H9 (cell line): ENCODE data around the gene PAM. TPM values are rescaled to one million over a fixed set of nuclear protein-coding genes. Genes with fewer than 3 reads are reported as not detected.

Source experiments
- DNase-seq: peaks from one replicate; pipeline ENCODE4 v3.0.0-alpha.2; 2017
- H2AFZ ChIP-seq: one replicate; pipeline ENCODE4 v1.6.1; 2013; ENCODE audit warnings: mild to moderate bottlenecking, low read length, control low read depth, moderate library complexity
- H2AK5ac ChIP-seq: 2 replicates; pipeline ENCODE4 v1.6.1; 2013; ENCODE audit warnings: low read length, control low read depth, mixed read lengths; ENCODE audit not compliant: insufficient read length
- H2BK120ac ChIP-seq: one replicate; pipeline ENCODE4 v1.6.1; 2013; ENCODE audit warnings: low read depth, mild to moderate bottlenecking, low read length, control low read depth, inconsistent platforms; ENCODE audit not compliant: poor library complexity, severe bottlenecking
- H2BK12ac ChIP-seq: 2 replicates; pipeline ENCODE4 v1.6.1; 2013; ENCODE audit warnings: low read length, control low read depth, mixed read lengths, low read depth; ENCODE audit not compliant: insufficient read length
- H2BK15ac ChIP-seq: 2 replicates; pipeline ENCODE4 v1.6.1; 2013; ENCODE audit warnings: low read depth, low read length, control low read depth
- H2BK20ac ChIP-seq: one replicate; pipeline ENCODE4 v1.6.1; 2013; ENCODE audit warnings: low read depth, mild to moderate bottlenecking, low read length, control low read depth, inconsistent platforms; ENCODE audit not compliant: poor library complexity, severe bottlenecking
- H2BK5ac ChIP-seq: 2 replicates; pipeline ENCODE4 v1.6.1; 2013; ENCODE audit warnings: low read length, control low read depth, mixed read lengths; ENCODE audit not compliant: insufficient read length
- H3K14ac ChIP-seq: 2 replicates; pipeline ENCODE4 v1.6.1; 2013; ENCODE audit warnings: low read length, control low read depth; ENCODE audit not compliant: insufficient read depth
- H3K18ac ChIP-seq: 2 replicates; pipeline ENCODE4 v1.6.1; 2013; ENCODE audit warnings: low read depth, mild to moderate bottlenecking, mixed read lengths, low read length, control low read depth; ENCODE audit not compliant: insufficient read length
- H3K23ac ChIP-seq: 2 replicates; pipeline ENCODE4 v1.6.1; 2013; ENCODE audit warnings: low read length, control low read depth, mixed read lengths, low read depth; ENCODE audit not compliant: insufficient read length
- H3K23me2 ChIP-seq: 2 replicates; pipeline ENCODE4 v1.6.1; 2013; ENCODE audit warnings: low read depth, mild to moderate bottlenecking, mixed read lengths, low read length, control low read depth; ENCODE audit not compliant: insufficient read length, poor library complexity, severe bottlenecking
- H3K27ac ChIP-seq: 2 replicates; pipeline ENCODE4 v1.5.1; 2013; ENCODE audit warnings: low read length, control low read depth, mixed read lengths, low read depth; ENCODE audit not compliant: insufficient read length
- H3K27me3 ChIP-seq: 2 replicates; pipeline ENCODE4 v1.6.1; 2013; ENCODE audit warnings: low read length, control low read depth, inconsistent platforms; ENCODE audit not compliant: insufficient read depth
- H3K4ac ChIP-seq: 2 replicates; pipeline ENCODE4 v1.6.1; 2013; ENCODE audit warnings: low read depth, mild to moderate bottlenecking, control low read depth, inconsistent platforms, low read length, moderate library complexity
- H3K4me1 ChIP-seq: 2 replicates; pipeline ENCODE4 v1.6.1; 2013; ENCODE audit warnings: low read length, control low read depth, inconsistent platforms; ENCODE audit not compliant: insufficient read depth
- H3K4me2 ChIP-seq: 2 replicates; pipeline ENCODE4 v1.6.1; 2013; ENCODE audit warnings: low read length, control low read depth, mixed read lengths; ENCODE audit not compliant: insufficient read length, insufficient read depth
- H3K56ac ChIP-seq: 2 replicates; pipeline ENCODE4 v1.6.1; 2013; ENCODE audit warnings: low read depth, mild to moderate bottlenecking, mixed read lengths, low read length, control low read depth; ENCODE audit not compliant: insufficient read length
- H3K79me1 ChIP-seq: 2 replicates; pipeline ENCODE4 v1.6.1; 2013; ENCODE audit warnings: low read depth, mild to moderate bottlenecking, moderate library complexity, low read length, control low read depth, inconsistent platforms; ENCODE audit not compliant: insufficient read depth, poor library complexity, severe bottlenecking
- H3K79me2 ChIP-seq: 2 replicates; pipeline ENCODE4 v1.6.1; 2013; ENCODE audit warnings: low read length, control low read depth, inconsistent platforms; ENCODE audit not compliant: insufficient read depth
- H3K9ac ChIP-seq: 2 replicates; pipeline ENCODE4 v1.6.1; 2013; ENCODE audit warnings: low read length, control low read depth, mixed read lengths; ENCODE audit not compliant: insufficient read length; ENCODE audit errors: extremely low read depth
- H3K9me3 ChIP-seq: one replicate; pipeline ENCODE4 v1.6.1; 2013; ENCODE audit warnings: low read depth, low read length, inconsistent platforms; ENCODE audit not compliant: control insufficient read depth
- H3T11ph ChIP-seq: one replicate; pipeline ENCODE4 v1.6.1; 2013; ENCODE audit warnings: mild to moderate bottlenecking, low read length, control low read depth, inconsistent platforms
- H4K20me1 ChIP-seq: one replicate; pipeline ENCODE4 v1.6.1; 2013; ENCODE audit not compliant: control insufficient read depth, insufficient read length, insufficient read depth
- H4K5ac ChIP-seq: 2 replicates; pipeline ENCODE4 v1.6.1; 2013; ENCODE audit warnings: low read depth, mild to moderate bottlenecking, mixed read lengths, low read length, control low read depth; ENCODE audit not compliant: insufficient read length
- H4K8ac ChIP-seq: replicated peaks from 2 replicates; pipeline ENCODE4 v1.6.1; 2013; ENCODE audit warnings: low read length, control low read depth, mixed read lengths, low read depth; ENCODE audit not compliant: insufficient read length
- H4K91ac ChIP-seq: 2 replicates; pipeline ENCODE4 v1.6.1; 2013; ENCODE audit warnings: low read depth, mild to moderate bottlenecking, moderate library complexity, mixed read lengths, low read length, control low read depth; ENCODE audit not compliant: insufficient read length
- H3K27ac Mint-ChIP-seq, 3 experiments: 2 replicates in 2 of 3; 3 replicates in 1 of 3; pipeline ENCODE4 v1.8.0; 2020 to 2021; ENCODE audit warnings: mixed read lengths in 3 of 3, mild to moderate bottlenecking in 1 of 3, moderate library complexity in 1 of 3
- H3K27me3 Mint-ChIP-seq: 2 replicates; pipeline ENCODE4 v1.8.0; 2021; ENCODE audit warnings: low read depth, mild to moderate bottlenecking, moderate library complexity, mixed read lengths
- H3K36me3 Mint-ChIP-seq, 3 experiments: 2 replicates in 2 of 3; 3 replicates in 1 of 3; pipeline ENCODE4 v1.8.0; 2020 to 2021; ENCODE audit warnings: low read depth in 3 of 3, mixed read lengths in 3 of 3; ENCODE audit not compliant: insufficient read depth in 1 of 3
- H3K4me1 Mint-ChIP-seq, 2 experiments: 2 replicates each; pipeline ENCODE4 v1.8.0; 2020; ENCODE audit warnings: mixed read lengths in 2 of 2
- H3K4me3 Mint-ChIP-seq, 2 experiments: 2 replicates in 1 of 2; 3 replicates in 1 of 2; pipeline ENCODE4 v1.8.0; 2020 to 2021; ENCODE audit warnings: mild to moderate bottlenecking in 2 of 2, mixed read lengths in 2 of 2, moderate library complexity in 1 of 2
- H3K9me3 Mint-ChIP-seq, 2 experiments: 2 replicates in 1 of 2; 3 replicates in 1 of 2; pipeline ENCODE4 v1.8.0; 2020; ENCODE audit warnings: mild to moderate bottlenecking in 2 of 2, mixed read lengths in 2 of 2, moderate library complexity in 1 of 2
- WGBS: extraction: QIAGEN DNeasy Blood & Tissue Kit; methylation state at CpG from one replicate; pipeline ENCODE4 v1.1.7; 2013; ENCODE audit warnings: missing lambda C conversion rate, low lambda C conversion rate, mixed read lengths; ENCODE audit not compliant: insufficient read length; ENCODE audit errors: extremely low coverage; 5-methylcytosine and 5-hydroxymethylcytosine counted together
- total RNA-seq: library from RNA; stranded (reverse); gene quantifications from 2 replicates; pipeline ENCODE4 v1.2.1, GENCODE V29; 2021
- TF ChIP-seq, protein P1 (sequence below): fragments of 200-600 bp; sonication (generic); conservative IDR thresholded peaks from 3 replicates; pipeline ENCODE4 v1.8.0; 2021; ENCODE audit warnings: antibody characterized with exemption, mild to moderate bottlenecking

Gene PAM
- total RNA-seq, 1 experiment from 2014 or later: 31.5 TPM

DNA sequence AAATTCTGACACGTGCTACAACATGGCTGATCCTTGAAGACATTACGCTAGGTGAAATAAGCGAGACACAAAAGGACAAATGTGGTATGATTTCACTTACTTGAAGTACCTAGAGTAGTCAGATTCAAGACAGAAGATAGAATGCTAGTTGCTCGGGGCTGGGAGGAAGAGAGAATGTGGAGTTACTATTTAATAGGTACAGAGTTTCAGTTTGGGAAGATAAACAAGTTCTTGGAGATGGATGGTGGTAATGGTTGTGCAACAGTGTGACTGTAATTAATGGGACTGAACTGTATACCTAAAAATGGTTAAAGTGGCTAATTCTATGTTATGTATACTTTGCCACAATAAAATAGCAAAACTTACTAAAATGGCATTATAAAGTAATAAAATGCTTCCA, 34.4 kb downstream of the PAM start:
- Mint-ChIP-seq H3K27me3 (no peaks in the 10 kb centered on the region), H3K9me3 (peaks cover under 1 to 2% of the 10 kb centered on the region in 2 experiments; a peak in 3 of 5 replicates), H3K36me3 (peaks cover 0 to 4% (median 2%) of the 10 kb centered on the region in 3 experiments; a peak in 4 of 7 replicates), H3K4me3 (no peak overlapping the region), H3K27ac (no peak overlapping the region), H3K4me1 (peaks cover 17 to 20% of the 10 kb centered on the region in 2 experiments)
- no peaks in the 10 kb centered on the region for H3K9me3 ChIP-seq
- H4K91ac ChIP-seq: no peak overlapping the region
- H3K27ac ChIP-seq: no peak overlapping the region
- no peak overlapping the region for H2BK20ac ChIP-seq
- no peak overlapping the region for H3K18ac ChIP-seq
- H3K4me2 ChIP-seq: no peak overlapping the region
- H2BK12ac ChIP-seq: no peak overlapping the region
- H3T11ph ChIP-seq: no peak overlapping the region
- H3K79me1 ChIP-seq: no peaks in the 10 kb centered on the region
- WGBS: no CpG with 5 or more reads among the region's 4 CpGs
- H3K4ac ChIP-seq: no peak overlapping the region
- H3K9ac ChIP-seq: no peak overlapping the region
- H2BK120ac ChIP-seq: no peak overlapping the region
- no peak overlapping the region for H2BK15ac ChIP-seq
- H2AFZ ChIP-seq: no peak overlapping the region
- H3K56ac ChIP-seq: no peak overlapping the region
- DNase-seq: no peak
- no peaks in the 10 kb centered on the region; the same call in 1 of the 2 replicates for H3K79me2 ChIP-seq
- H4K5ac ChIP-seq: no peak overlapping the region
- TF ChIP-seq, protein P1, sequence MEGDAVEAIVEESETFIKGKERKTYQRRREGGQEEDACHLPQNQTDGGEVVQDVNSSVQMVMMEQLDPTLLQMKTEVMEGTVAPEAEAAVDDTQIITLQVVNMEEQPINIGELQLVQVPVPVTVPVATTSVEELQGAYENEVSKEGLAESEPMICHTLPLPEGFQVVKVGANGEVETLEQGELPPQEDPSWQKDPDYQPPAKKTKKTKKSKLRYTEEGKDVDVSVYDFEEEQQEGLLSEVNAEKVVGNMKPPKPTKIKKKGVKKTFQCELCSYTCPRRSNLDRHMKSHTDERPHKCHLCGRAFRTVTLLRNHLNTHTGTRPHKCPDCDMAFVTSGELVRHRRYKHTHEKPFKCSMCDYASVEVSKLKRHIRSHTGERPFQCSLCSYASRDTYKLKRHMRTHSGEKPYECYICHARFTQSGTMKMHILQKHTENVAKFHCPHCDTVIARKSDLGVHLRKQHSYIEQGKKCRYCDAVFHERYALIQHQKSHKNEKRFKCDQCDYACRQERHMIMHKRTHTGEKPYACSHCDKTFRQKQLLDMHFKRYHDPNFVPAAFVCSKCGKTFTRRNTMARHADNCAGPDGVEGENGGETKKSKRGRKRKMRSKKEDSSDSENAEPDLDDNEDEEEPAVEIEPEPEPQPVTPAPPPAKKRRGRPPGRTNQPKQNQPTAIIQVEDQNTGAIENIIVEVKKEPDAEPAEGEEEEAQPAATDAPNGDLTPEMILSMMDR: no peak
- no peaks in the 10 kb centered on the region for H3K4me1 ChIP-seq
- no peaks in the 10 kb centered on the region for H3K27me3 ChIP-seq
- no peak overlapping the region for H4K8ac ChIP-seq
- no peak overlapping the region for H3K14ac ChIP-seq
- no peak overlapping the region for H3K23ac ChIP-seq
- H2BK5ac ChIP-seq: no peak overlapping the region
- no peak overlapping the region for H2AK5ac ChIP-seq
- H4K20me1 ChIP-seq: no peaks in the 10 kb centered on the region
- no peaks in the 10 kb centered on the region for H3K23me2 ChIP-seq
